ENCODE data around the gene RTN4RL2. TPM values are rescaled to one million over a fixed set of nuclear protein-coding genes. Genes with fewer than 3 reads are reported as not detected.

RTN4RL2 gene
- total and polyA plus RNA-seq, 9 of the 15 experiments (the other 6 are each of a cell fraction or from before 2014, with no cell fraction given) = 0.06 to 1.9 (median 0.34) TPM; not detected in 4

GRCh38 chr11:57425565-57426438 lies 34.5 kb upstream of the RTN4RL2 start:
- ChIA-PET POLR2A (interaction anchor here (0.5 to 1.3 kb wide), 8 partner anchors 9 to 1086 kb away, joined by 3 to 5 read pairs (median 4); partner anchors contain the start of gene SLC43A1), CTCF (ENCODE audit: low intra/inter-chr PET ratio) (no interaction called here)
- Histone ChIP-seq H3K36me3 (ENCODE audit: control insufficient read depth, insufficient read depth, low read length) (peaks cover 54% of the 10 kb centered on the region), H3K4me1 (replicated peaks in 1 of 2; ENCODE audit: control insufficient read depth in 2 of 2, insufficient read depth in 2 of 2, low read length in 2 of 2) (peaks cover 42 to 50% of the 10 kb centered on the region in 2 experiments), H3K27me3 (ENCODE audit: control insufficient read depth in 2 of 2, insufficient read depth in 2 of 2, low read length in 2 of 2) (no peaks in the 10 kb centered on the region), H3K9me3 (replicated peaks; ENCODE audit: control insufficient read depth, insufficient read depth, low read depth, low read length) (no peaks in the 10 kb centered on the region), H3K27ac (ENCODE audit: extremely low read depth, low read depth, low read length) (peak overlapping the region; percentile 91), H3K4me3 (peak overlapping the region; percentile 72), H3K4me2 (ENCODE audit: insufficient read depth, low read length) (peak overlapping the region; percentile 90), H3K9me1 (ENCODE audit: control insufficient read depth, insufficient read depth, low read length) (peaks cover 7% of the 10 kb centered on the region), H3K79me2 (ENCODE audit: control insufficient read depth, insufficient read depth, low read length) (peaks cover 65% of the 10 kb centered on the region), H3K9ac (ENCODE audit: insufficient read depth in 1 of 2, low read depth in 2 of 2, low read length in 2 of 2) (peak overlapping the region; percentile 96 to 98), H2AFZ (ENCODE audit: low read depth, low read length) (peak overlapping the region; percentile 91; the same call in 1 of the 2 replicates), H4K20me1 (replicated peaks; ENCODE audit: control insufficient read depth, insufficient read depth, low read length) (peaks cover 12% of the 10 kb centered on the region; the same call in 1 of the 2 replicates)
- no TSS peak for BruUV-seq (replicated peaks)
- in situ Hi-C loops (cut with MboI) = no loop called here
- intact Hi-C loops (cut with micrococcal nuclease) = loop anchor here (2.0 kb wide), 2 partner anchors 23 to 39 kb away; no protein-coding TSS in a partner anchor
- FAIRE-seq (peak; percentile 6), DNase-seq (ENCODE audit: extremely low read depth in 1 of 4, low spot score in 3 of 4) (no peak), ATAC-seq (no peak)
- 1% methylated on average over 15 of the region's 15 CpGs for WGBS (ENCODE audit: insufficient coverage, low coverage, missing lambda C conversion rate)
- peak in 2 of 3 experiments; percentile 9 to 18 for TF ChIP-seq YY1 (IDR thresholded peaks at IDR 0.05; ENCODE audit: borderline replicate concordance in 1 of 3, control insufficient read depth in 1 of 3, extremely low read depth in 1 of 3, insufficient read depth in 3 of 3, insufficient read length in 1 of 3, insufficient replicate concordance in 2 of 3, low read depth in 1 of 3, low read length in 2 of 3)
- no peak for TF ChIP-seq RREB1 (CRISPR knock-in tag; IDR thresholded peaks at IDR 0.05)
- 0 out of 2 replicates have a peak, but pooled peaks have one; percentile 36 for TF ChIP-seq TCF15 (CRISPR knock-in tag; IDR thresholded peaks at IDR 0.05)
- TF ChIP-seq ARID4B (CRISPR knock-in tag; IDR thresholded peaks at IDR 0.05) = no peak; the same call in 1 of the 2 replicates
- TF ChIP-seq CSDE1 (IDR thresholded peaks at IDR 0.05) = no peak
